Spleen (tissue), 7 donors: Measurements from ENCODE around the gene LIN28A.

ENCODE experiments used
- CTCF ChIP-seq, 11 experiments: fragments of 200-600 bp in 7 of 11; fragments of 450-650 bp in 4 of 11; sonication (generic) in 4 of 11; IDR thresholded peaks in 8 of 11; conservative IDR thresholded peaks in 3 of 11; 1 replicate in 7 of 11; 2 replicates in 4 of 11; pipeline versions ENCODE4 v1.4.0 to v1.8.0; 2016 to 2021; ENCODE audit warnings: antibody characterized with exemption in 11 of 11, inconsistent platforms in 4 of 11, mild to moderate bottlenecking in 1 of 11
- POLR2A ChIP-seq, 3 donors: fragments of 450-650 bp; IDR thresholded peaks; one replicate each; pipeline ENCODE4 v1.5.1; 2017; ENCODE audit warnings: antibody characterized with exemption in 3 of 3, mild to moderate bottlenecking in 1 of 3
- POLR2AphosphoS5 ChIP-seq, 3 donors: sonication (generic); formaldehyde crosslinking; IDR thresholded peaks; one replicate each; pipeline ENCODE4 v1.5.1; 2017; ENCODE audit warnings: antibody characterized with exemption in 3 of 3
- donor health status: DM: no; HTN: no; CAD: no; lungs with moderate emphysema.
- donor health status: DM: no; HTN: no; CAD: no.
- donor health status: DM: no; HTN: no; CAD: no.

DNA sequence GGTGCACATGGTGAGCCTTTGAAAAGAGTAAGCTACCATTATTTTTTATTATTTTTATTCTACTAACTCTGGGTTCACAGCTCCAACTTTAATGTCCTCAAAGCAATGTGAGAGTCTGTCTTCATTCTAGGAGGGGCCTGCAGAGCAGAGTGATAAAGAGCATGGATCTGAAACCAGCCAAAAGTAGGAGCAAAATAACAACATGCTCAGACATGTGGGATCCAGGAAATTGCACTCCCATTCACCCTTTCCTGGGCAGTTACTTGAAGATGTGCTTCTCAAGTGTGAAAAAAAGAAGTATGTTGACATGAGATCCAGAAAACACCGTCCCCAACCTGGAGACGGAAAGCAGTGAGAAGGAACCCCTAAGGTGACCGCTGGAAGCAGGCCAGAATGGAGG is 8.7 kb upstream of the LIN28A start:
- TF ChIP-seq CTCF (IDR thresholded peaks at IDR 0.05 in 8 of 11, conservative IDR thresholded peaks at IDR 0.05 in 3 of 11) (no peak), POLR2AphosphoS5 (IDR thresholded peaks at IDR 0.05) (no peak), POLR2A (IDR thresholded peaks at IDR 0.05) (no peak)
